ENCODE data around the gene BROX. TPM values are rescaled to one million over a fixed set of nuclear protein-coding genes. Genes with fewer than 3 reads are reported as not detected.

Gene BROX
- total and polyA plus RNA-seq, 10 of the 15 experiments (the other 5 are each of a cell fraction or from before 2014, with no cell fraction given) = 5.8 to 42.0 (median 16.8) TPM

DNA sequence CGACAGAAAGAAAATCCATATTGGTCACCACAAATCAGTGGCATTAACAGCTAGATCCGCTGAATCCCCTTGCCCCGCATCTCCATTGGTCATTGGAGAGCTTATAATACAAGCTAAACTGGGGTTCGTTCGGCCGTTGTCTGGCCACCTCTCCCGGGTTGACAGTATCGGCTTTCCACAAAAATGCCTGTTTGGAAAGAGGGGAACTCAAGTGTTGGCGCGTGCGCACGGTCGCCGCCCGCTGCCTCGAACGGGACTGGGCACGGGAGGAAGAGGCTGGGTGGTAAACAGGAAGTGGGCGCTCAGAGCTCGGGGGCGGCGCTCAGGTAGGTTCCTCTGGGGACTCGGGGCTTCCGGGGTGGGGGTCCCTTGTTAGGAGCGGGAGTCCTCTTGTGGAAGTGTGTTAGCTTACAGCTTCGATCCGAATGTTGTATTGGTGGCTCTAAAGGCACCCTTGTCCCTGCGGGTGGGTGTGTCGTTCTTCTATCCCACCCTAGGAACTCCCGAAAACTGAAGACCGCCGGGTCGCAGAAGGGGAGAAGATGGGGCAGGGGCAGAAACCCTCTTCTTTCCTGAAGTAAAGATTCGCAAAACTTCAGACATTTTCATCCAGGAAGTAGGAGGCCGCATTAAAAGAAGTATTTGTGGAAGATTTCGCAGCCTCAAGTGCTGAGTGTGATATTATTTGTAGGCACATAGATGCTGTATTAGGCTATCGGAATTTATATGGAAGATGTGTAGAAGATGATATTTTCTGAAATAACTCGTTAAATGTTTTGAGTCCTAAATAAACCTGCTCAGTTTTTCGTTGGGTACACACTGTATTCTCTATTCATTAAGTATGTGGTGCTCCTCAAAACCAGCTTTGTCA, 962 bp downstream of the BROX start (continued):
- TF ChIP-seq, protein P1, sequence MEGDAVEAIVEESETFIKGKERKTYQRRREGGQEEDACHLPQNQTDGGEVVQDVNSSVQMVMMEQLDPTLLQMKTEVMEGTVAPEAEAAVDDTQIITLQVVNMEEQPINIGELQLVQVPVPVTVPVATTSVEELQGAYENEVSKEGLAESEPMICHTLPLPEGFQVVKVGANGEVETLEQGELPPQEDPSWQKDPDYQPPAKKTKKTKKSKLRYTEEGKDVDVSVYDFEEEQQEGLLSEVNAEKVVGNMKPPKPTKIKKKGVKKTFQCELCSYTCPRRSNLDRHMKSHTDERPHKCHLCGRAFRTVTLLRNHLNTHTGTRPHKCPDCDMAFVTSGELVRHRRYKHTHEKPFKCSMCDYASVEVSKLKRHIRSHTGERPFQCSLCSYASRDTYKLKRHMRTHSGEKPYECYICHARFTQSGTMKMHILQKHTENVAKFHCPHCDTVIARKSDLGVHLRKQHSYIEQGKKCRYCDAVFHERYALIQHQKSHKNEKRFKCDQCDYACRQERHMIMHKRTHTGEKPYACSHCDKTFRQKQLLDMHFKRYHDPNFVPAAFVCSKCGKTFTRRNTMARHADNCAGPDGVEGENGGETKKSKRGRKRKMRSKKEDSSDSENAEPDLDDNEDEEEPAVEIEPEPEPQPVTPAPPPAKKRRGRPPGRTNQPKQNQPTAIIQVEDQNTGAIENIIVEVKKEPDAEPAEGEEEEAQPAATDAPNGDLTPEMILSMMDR (IDR thresholded peaks at IDR 0.05 in 2 of 3, conservative IDR thresholded peaks at IDR 0.05 in 1 of 3; ENCODE audit: control insufficient read depth in 2 of 3, extremely low read depth in 1 of 3, insufficient read depth in 1 of 3, low read depth in 3 of 3, low read length in 3 of 3) = no peak
- TF ChIP-seq, protein P2, sequence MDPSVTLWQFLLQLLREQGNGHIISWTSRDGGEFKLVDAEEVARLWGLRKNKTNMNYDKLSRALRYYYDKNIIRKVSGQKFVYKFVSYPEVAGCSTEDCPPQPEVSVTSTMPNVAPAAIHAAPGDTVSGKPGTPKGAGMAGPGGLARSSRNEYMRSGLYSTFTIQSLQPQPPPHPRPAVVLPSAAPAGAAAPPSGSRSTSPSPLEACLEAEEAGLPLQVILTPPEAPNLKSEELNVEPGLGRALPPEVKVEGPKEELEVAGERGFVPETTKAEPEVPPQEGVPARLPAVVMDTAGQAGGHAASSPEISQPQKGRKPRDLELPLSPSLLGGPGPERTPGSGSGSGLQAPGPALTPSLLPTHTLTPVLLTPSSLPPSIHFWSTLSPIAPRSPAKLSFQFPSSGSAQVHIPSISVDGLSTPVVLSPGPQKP (IDR thresholded peaks at IDR 0.05; ENCODE audit: low read depth, low read length) = peak; percentile 76
- TF ChIP-seq, protein P3, sequence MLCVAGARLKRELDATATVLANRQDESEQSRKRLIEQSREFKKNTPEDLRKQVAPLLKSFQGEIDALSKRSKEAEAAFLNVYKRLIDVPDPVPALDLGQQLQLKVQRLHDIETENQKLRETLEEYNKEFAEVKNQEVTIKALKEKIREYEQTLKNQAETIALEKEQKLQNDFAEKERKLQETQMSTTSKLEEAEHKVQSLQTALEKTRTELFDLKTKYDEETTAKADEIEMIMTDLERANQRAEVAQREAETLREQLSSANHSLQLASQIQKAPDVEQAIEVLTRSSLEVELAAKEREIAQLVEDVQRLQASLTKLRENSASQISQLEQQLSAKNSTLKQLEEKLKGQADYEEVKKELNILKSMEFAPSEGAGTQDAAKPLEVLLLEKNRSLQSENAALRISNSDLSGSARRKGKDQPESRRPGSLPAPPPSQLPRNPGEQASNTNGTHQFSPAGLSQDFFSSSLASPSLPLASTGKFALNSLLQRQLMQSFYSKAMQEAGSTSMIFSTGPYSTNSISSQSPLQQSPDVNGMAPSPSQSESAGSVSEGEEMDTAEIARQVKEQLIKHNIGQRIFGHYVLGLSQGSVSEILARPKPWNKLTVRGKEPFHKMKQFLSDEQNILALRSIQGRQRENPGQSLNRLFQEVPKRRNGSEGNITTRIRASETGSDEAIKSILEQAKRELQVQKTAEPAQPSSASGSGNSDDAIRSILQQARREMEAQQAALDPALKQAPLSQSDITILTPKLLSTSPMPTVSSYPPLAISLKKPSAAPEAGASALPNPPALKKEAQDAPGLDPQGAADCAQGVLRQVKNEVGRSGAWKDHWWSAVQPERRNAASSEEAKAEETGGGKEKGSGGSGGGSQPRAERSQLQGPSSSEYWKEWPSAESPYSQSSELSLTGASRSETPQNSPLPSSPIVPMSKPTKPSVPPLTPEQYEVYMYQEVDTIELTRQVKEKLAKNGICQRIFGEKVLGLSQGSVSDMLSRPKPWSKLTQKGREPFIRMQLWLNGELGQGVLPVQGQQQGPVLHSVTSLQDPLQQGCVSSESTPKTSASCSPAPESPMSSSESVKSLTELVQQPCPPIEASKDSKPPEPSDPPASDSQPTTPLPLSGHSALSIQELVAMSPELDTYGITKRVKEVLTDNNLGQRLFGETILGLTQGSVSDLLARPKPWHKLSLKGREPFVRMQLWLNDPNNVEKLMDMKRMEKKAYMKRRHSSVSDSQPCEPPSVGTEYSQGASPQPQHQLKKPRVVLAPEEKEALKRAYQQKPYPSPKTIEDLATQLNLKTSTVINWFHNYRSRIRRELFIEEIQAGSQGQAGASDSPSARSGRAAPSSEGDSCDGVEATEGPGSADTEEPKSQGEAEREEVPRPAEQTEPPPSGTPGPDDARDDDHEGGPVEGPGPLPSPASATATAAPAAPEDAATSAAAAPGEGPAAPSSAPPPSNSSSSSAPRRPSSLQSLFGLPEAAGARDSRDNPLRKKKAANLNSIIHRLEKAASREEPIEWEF (IDR thresholded peaks at IDR 0.05; ENCODE audit: insufficient replicate concordance, low read depth, low read length) = peak; percentile 89
- TF ChIP-seq NRF1 (conservative IDR thresholded peaks at IDR 0.05; ENCODE audit: low read depth, low read length) (peak; percentile 77), SP1 (IDR thresholded peaks at IDR 0.05; ENCODE audit: low read depth, low read length) (peak; percentile 44), IRF4 (IDR thresholded peaks at IDR 0.05; ENCODE audit: low read depth, low read length) (no peak), JUND (IDR thresholded peaks at IDR 0.05; ENCODE audit: low read depth, low read length) (no peak), SMARCA5 (IDR thresholded peaks at IDR 0.05) (peak; percentile 57; the same call in 1 of the 2 replicates), TAF1 (IDR thresholded peaks at IDR 0.05; ENCODE audit: borderline replicate concordance, low read depth, low read length) (peak; percentile 77; the same call in 1 of the 2 replicates), PAX8 (IDR thresholded peaks at IDR 0.05) (no peak)
- TF ChIP-seq, protein P4, sequence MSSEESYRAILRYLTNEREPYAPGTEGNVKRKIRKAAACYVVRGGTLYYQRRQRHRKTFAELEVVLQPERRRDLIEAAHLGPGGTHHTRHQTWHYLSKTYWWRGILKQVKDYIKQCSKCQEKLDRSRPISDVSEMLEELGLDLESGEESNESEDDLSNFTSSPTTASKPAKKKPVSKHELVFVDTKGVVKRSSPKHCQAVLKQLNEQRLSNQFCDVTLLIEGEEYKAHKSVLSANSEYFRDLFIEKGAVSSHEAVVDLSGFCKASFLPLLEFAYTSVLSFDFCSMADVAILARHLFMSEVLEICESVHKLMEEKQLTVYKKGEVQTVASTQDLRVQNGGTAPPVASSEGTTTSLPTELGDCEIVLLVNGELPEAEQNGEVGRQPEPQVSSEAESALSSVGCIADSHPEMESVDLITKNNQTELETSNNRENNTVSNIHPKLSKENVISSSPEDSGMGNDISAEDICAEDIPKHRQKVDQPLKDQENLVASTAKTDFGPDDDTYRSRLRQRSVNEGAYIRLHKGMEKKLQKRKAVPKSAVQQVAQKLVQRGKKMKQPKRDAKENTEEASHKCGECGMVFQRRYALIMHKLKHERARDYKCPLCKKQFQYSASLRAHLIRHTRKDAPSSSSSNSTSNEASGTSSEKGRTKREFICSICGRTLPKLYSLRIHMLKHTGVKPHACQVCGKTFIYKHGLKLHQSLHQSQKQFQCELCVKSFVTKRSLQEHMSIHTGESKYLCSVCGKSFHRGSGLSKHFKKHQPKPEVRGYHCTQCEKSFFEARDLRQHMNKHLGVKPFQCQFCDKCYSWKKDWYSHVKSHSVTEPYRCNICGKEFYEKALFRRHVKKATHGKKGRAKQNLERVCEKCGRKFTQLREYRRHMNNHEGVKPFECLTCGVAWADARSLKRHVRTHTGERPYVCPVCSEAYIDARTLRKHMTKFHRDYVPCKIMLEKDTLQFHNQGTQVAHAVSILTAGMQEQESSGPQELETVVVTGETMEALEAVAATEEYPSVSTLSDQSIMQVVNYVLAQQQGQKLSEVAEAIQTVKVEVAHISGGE (CRISPR knock-in tag; IDR thresholded peaks at IDR 0.05) = no peak
- TF ChIP-seq, protein P5, sequence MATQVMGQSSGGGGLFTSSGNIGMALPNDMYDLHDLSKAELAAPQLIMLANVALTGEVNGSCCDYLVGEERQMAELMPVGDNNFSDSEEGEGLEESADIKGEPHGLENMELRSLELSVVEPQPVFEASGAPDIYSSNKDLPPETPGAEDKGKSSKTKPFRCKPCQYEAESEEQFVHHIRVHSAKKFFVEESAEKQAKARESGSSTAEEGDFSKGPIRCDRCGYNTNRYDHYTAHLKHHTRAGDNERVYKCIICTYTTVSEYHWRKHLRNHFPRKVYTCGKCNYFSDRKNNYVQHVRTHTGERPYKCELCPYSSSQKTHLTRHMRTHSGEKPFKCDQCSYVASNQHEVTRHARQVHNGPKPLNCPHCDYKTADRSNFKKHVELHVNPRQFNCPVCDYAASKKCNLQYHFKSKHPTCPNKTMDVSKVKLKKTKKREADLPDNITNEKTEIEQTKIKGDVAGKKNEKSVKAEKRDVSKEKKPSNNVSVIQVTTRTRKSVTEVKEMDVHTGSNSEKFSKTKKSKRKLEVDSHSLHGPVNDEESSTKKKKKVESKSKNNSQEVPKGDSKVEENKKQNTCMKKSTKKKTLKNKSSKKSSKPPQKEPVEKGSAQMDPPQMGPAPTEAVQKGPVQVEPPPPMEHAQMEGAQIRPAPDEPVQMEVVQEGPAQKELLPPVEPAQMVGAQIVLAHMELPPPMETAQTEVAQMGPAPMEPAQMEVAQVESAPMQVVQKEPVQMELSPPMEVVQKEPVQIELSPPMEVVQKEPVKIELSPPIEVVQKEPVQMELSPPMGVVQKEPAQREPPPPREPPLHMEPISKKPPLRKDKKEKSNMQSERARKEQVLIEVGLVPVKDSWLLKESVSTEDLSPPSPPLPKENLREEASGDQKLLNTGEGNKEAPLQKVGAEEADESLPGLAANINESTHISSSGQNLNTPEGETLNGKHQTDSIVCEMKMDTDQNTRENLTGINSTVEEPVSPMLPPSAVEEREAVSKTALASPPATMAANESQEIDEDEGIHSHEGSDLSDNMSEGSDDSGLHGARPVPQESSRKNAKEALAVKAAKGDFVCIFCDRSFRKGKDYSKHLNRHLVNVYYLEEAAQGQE (IDR thresholded peaks at IDR 0.05; ENCODE audit: low read depth, low read length) = no peak
